Skin of body (tissue), 2 donors: ENCODE measurements around the gene TRMT1L. TPM values are rescaled to one million over a fixed set of nuclear protein-coding genes. Genes with fewer than 3 reads are reported as not detected.

ENCODE experiments used
- DNase-seq: peaks from one replicate; lab custom pipeline; 2025; lab: John Stamatoyannopoulos, UW
- total RNA-seq: library from RNA; depleted of rRNA; stranded (reverse); fragments of >200 nt; gene quantifications from one replicate; pipeline ENCODE4 v1.2.3, GENCODE V29; 2014

The TRMT1L gene
- total RNA-seq, 1 donor from 2014 or later: 15.3 TPM

GRCh38 chr1:185132534-185132933, 24.2 kb downstream of the TRMT1L start:
- DNase-seq: no peak

- DNase-seq: no peak
Observed at GRCh38 chr1:185129708-185130107, 27.0 kb downstream of the TRMT1L start.

- peak; percentile 2 for DNase-seq
Observed at GRCh38 chr1:185112356-185112755, 44.4 kb downstream of the TRMT1L start.

GRCh38 chr1:185111873-185112272, 44.9 kb downstream of the TRMT1L start:
- no peak for DNase-seq

GRCh38 chr1:185110145-185110544, 46.6 kb downstream of the TRMT1L start:
- no peak for DNase-seq

GRCh38 chr1:185108321-185108720, 48.4 kb downstream of the TRMT1L start:
- no peak for DNase-seq

GRCh38 chr1:185105121-185105520, 51.6 kb downstream of the TRMT1L start:
- DNase-seq: no peak

- DNase-seq: no peak
Observed at GRCh38 chr1:185104083-185104482, 52.7 kb downstream of the TRMT1L start.

GRCh38 chr1:185096531-185096930, 60.2 kb downstream of the TRMT1L start:
- DNase-seq: no peak

GRCh38 chr1:185094761-185095160, 62.0 kb downstream of the TRMT1L start:
- DNase-seq: no peak

- DNase-seq: no peak
Observed at GRCh38 chr1:185091480-185091879, 65.3 kb downstream of the TRMT1L start.

- DNase-seq: no peak
Observed at GRCh38 chr1:185087746-185088145, 69.0 kb downstream of the TRMT1L start.

GRCh38 chr1:185087101-185087500, 69.7 kb downstream of the TRMT1L start:
- DNase-seq: no peak

- DNase-seq: no peak
Observed at GRCh38 chr1:185083818-185084217, 72.9 kb downstream of the TRMT1L start.

GRCh38 chr1:185080422-185080821, 76.3 kb downstream of the TRMT1L start:
- DNase-seq: no peak

GRCh38 chr1:185077374-185077773, 79.4 kb downstream of the TRMT1L start:
- no peak for DNase-seq

GRCh38 chr1:185075476-185075875, 81.3 kb downstream of the TRMT1L start:
- DNase-seq: no peak

- DNase-seq: no peak
Observed at GRCh38 chr1:185074307-185074706, 82.4 kb downstream of the TRMT1L start.

- DNase-seq: no peak
Observed at GRCh38 chr1:185073725-185074124, 83.0 kb downstream of the TRMT1L start.

- DNase-seq: no peak
Observed at GRCh38 chr1:185070051-185070450, 86.7 kb downstream of the TRMT1L start.

GRCh38 chr1:185069202-185069772, 87.5 kb downstream of the TRMT1L start:
- DNase-seq: no peak

GRCh38 chr1:185068341-185068740, 88.4 kb downstream of the TRMT1L start:
- DNase-seq: no peak
